Panc1 (cell line): Measurements from ENCODE around the gene TRAF7.

Source experiments
- POLR2AphosphoS5 ChIP-seq: IDR thresholded peaks from 2 replicates; pipeline ENCODE4 v1.6.1; 2012; ENCODE audit warnings: mild to moderate bottlenecking, low read depth, low read length, moderate library complexity
- SIN3A ChIP-seq: IDR thresholded peaks from 2 replicates; pipeline ENCODE4 v1.6.1; 2012; ENCODE audit warnings: low read depth, mild to moderate bottlenecking, low read length, moderate library complexity, borderline replicate concordance; ENCODE audit not compliant: insufficient read depth
- TF ChIP-seq, protein P1 (sequence below): fragments of 450-650 bp; IDR thresholded peaks from 2 replicates; pipeline ENCODE4 v1.5.1; 2017; ENCODE audit warnings: mild to moderate bottlenecking

GRCh38 chr16:2152695-2153506 is 2.7 kb upstream of the TRAF7 start:
- TF ChIP-seq, protein P1, sequence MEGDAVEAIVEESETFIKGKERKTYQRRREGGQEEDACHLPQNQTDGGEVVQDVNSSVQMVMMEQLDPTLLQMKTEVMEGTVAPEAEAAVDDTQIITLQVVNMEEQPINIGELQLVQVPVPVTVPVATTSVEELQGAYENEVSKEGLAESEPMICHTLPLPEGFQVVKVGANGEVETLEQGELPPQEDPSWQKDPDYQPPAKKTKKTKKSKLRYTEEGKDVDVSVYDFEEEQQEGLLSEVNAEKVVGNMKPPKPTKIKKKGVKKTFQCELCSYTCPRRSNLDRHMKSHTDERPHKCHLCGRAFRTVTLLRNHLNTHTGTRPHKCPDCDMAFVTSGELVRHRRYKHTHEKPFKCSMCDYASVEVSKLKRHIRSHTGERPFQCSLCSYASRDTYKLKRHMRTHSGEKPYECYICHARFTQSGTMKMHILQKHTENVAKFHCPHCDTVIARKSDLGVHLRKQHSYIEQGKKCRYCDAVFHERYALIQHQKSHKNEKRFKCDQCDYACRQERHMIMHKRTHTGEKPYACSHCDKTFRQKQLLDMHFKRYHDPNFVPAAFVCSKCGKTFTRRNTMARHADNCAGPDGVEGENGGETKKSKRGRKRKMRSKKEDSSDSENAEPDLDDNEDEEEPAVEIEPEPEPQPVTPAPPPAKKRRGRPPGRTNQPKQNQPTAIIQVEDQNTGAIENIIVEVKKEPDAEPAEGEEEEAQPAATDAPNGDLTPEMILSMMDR: peak; percentile 28; the same call in 1 of the 2 replicates
- TF ChIP-seq SIN3A: peak; percentile 67; the same call in 1 of the 2 replicates
- TF ChIP-seq POLR2AphosphoS5: peak; percentile 74
